Transverse colon (tissue), 4 donors: ENCODE data around the gene CTBP2. TPM values are rescaled to one million over a fixed set of nuclear protein-coding genes. Genes with fewer than 3 reads are reported as not detected.

Experiments used
- DNase-seq: peaks from one replicate; pipeline ENCODE4 v3.0.0-alpha.2; 2019
- H3K27ac ChIP-seq, 4 donors: fragments of 200-600 bp; sonication (generic); 2 replicates each; pipeline ENCODE4 v1.5.1; 2016 to 2018; ENCODE audit warnings: inconsistent platforms in 4 of 4
- H3K27me3 ChIP-seq: fragments of 200-600 bp; sonication (generic); 2 replicates; pipeline ENCODE4 v1.5.1; 2017; ENCODE audit warnings: inconsistent platforms
- H3K36me3 ChIP-seq, 4 donors: fragments of 200-600 bp; sonication (generic); 2 replicates each; pipeline ENCODE4 v1.5.1; 2017 to 2019; ENCODE audit warnings: inconsistent platforms in 4 of 4
- H3K4me1 ChIP-seq, 4 donors: fragments of 200-600 bp; sonication (generic); 2 replicates each; pipeline ENCODE4 v1.5.1; 2017 to 2020; ENCODE audit warnings: inconsistent platforms in 4 of 4
- H3K4me3 ChIP-seq, 4 donors: fragments of 200-600 bp; sonication (generic); 1 replicate in 1 of 4; 2 replicates in 3 of 4; pipeline versions ENCODE4 v1.5.1 to v1.6.1; 2017 to 2019; ENCODE audit warnings: inconsistent platforms in 4 of 4
- H3K9me3 ChIP-seq, 2 donors: fragments of 200-600 bp; sonication (generic); 2 replicates each; pipeline ENCODE4 v1.5.1; 2017 to 2019; ENCODE audit warnings: inconsistent platforms in 2 of 2
- CTCF ChIP-seq, 5 experiments: fragments of 200-600 bp in 3 of 5; fragments of 450-650 bp in 2 of 5; sonication (generic) in 3 of 5; IDR thresholded peaks; 1 replicate in 2 of 5; 2 replicates in 3 of 5; pipeline ENCODE4 v1.5.1; 2016 to 2017; ENCODE audit warnings: antibody characterized with exemption in 5 of 5, inconsistent platforms in 3 of 5, mild to moderate bottlenecking in 2 of 5, moderate library complexity in 1 of 5
- EP300 ChIP-seq: sonication (generic); formaldehyde crosslinking; IDR thresholded peaks from one replicate; pipeline ENCODE4 v1.6.1; 2017; ENCODE audit warnings: antibody characterized with exemption, low read depth
- POLR2A ChIP-seq: fragments of 450-650 bp; IDR thresholded peaks from one replicate; pipeline ENCODE4 v1.6.1; 2016; ENCODE audit warnings: antibody characterized with exemption, mild to moderate bottlenecking, moderate library complexity
- POLR2AphosphoS5 ChIP-seq, 3 donors: sonication (generic); formaldehyde crosslinking; IDR thresholded peaks; one replicate each; pipeline ENCODE4 v1.6.1; 2016; ENCODE audit warnings: antibody characterized with exemption in 3 of 3
- WGBS, 2 donors: methylation state at CpG; one replicate each; pipeline ENCODE4 v1.1.5; 2018; ENCODE audit warnings: low coverage in 1 of 2; 5-methylcytosine and 5-hydroxymethylcytosine counted together
- in situ Hi-C, 4 donors: fragments of 200-750 bp; cut with MboI; loops; one replicate each; pipeline versions ENCODE4 v1.15.0 to v1.15.1; 2017; ENCODE audit warnings: low sequenced_read_pairs in 3 of 4, low pct_ligation_motif_present in 1 of 4, low pct_unique_long_range_greater_than_20kb in 1 of 4
- intact Hi-C: fragments of 100-400 bp; cut with DNase I; formaldehyde crosslinking; loops from one replicate; pipeline ENCODE4 v1.15.1; 2023; ENCODE audit warnings: low total_unique reads
- total RNA-seq, 4 donors: library from RNA; depleted of rRNA; stranded (reverse); fragments of >200 nt; gene quantifications; one replicate each; pipeline ENCODE4 v1.1.0, GENCODE V29; 2016

Gene CTBP2
- total RNA-seq, 4 donors from 2014 or later = 71.9 to 247 (median 98.4) TPM

DNA sequence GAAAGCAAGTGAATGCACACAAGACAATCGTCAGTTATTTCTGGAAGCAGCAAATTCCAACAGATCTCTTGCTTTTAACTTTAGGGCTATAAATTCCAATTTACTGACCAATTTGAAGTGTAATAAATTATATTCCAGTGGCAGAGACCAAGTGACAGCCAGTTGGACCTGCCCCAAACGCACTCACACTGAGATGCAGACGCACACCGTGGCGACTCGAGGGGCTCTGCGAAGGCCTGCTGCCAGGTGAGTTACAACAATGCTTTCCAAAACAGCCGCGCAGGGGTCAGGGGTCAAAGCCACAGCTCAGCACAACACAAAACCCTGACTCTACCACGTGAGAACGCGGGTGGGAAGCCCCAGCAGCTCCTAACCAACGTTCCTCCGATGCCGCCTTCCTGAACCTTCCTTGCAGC, 121.0 kb downstream of the CTBP2 start:
- no peak for DNase-seq
- Histone ChIP-seq H3K4me3 (no peak overlapping the region), H3K27me3 (no peaks in the 10 kb centered on the region), H3K9me3 (no peaks in the 10 kb centered on the region), H3K36me3 (no peaks in the 10 kb centered on the region), H3K27ac (peak overlapping the region in 3 of 4 donors; percentile 37 to 57 (median 56)), H3K4me1 (peaks cover 11 to 47% (median 25%) of the 10 kb centered on the region in 4 donors)
- in situ Hi-C loops = loop anchor here in 1 of 4 donors (25.0 kb wide), 1 partner anchor 673 kb away; the partner anchor contains the start of gene EDRF1
- WGBS, 2 donors = 73% methylated on average over 15 of the region's 15 CpGs; no CpG with 5 or more reads in 1 of the 2 donors
- intact Hi-C loops = no loop called here
- TF ChIP-seq POLR2AphosphoS5 (IDR thresholded peaks at IDR 0.05) = no peak
- TF ChIP-seq POLR2A = no peak
- no peak for TF ChIP-seq CTCF (IDR thresholded peaks at IDR 0.05)
- no peak for TF ChIP-seq EP300

DNA sequence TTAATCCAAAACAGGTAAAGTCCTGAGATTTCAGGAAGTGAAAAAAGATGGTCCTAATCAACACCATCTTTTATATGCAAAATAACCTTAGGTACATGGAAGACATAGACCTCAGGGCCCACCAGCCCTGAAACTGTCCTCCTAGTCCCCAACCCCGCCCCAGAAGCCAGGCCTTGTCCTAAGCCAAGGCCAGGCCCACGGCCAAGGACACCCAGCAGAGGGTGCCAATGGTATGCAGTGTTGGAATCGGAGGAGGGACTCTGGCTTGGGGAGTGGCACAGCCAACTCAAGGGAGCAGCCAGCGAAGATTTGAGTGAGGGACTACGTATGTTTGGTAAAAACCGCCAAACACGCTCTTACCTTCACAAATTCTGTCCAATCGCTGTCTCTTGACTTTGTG, 121.7 kb downstream of the CTBP2 start:
- no peak for TF ChIP-seq EP300
- peak in 4 of 5 experiments; percentile 24 to 46 (median 30) for TF ChIP-seq CTCF (IDR thresholded peaks at IDR 0.05)
- no peaks in the 10 kb centered on the region for H3K27me3 ChIP-seq
- H3K36me3 ChIP-seq = no peaks in the 10 kb centered on the region
- intact Hi-C loops (no loop called here), in situ Hi-C loops (loop anchor here in 1 of 4 donors (25.0 kb wide), 1 partner anchor 674 kb away; the partner anchor contains the start of gene EDRF1)
- peak overlapping the region in 3 of 4 donors; percentile 37 to 57 (median 56) for H3K27ac ChIP-seq
- peaks cover 11 to 47% (median 25%) of the 10 kb centered on the region in 4 donors for H3K4me1 ChIP-seq
- H3K4me3 ChIP-seq = no peak overlapping the region
- peak; percentile 70 for DNase-seq
- 64% methylated on average over 8 of the region's 8 CpGs; no CpG with 5 or more reads in 1 of the 2 donors for WGBS, 2 donors
- no peaks in the 10 kb centered on the region for H3K9me3 ChIP-seq

DNA sequence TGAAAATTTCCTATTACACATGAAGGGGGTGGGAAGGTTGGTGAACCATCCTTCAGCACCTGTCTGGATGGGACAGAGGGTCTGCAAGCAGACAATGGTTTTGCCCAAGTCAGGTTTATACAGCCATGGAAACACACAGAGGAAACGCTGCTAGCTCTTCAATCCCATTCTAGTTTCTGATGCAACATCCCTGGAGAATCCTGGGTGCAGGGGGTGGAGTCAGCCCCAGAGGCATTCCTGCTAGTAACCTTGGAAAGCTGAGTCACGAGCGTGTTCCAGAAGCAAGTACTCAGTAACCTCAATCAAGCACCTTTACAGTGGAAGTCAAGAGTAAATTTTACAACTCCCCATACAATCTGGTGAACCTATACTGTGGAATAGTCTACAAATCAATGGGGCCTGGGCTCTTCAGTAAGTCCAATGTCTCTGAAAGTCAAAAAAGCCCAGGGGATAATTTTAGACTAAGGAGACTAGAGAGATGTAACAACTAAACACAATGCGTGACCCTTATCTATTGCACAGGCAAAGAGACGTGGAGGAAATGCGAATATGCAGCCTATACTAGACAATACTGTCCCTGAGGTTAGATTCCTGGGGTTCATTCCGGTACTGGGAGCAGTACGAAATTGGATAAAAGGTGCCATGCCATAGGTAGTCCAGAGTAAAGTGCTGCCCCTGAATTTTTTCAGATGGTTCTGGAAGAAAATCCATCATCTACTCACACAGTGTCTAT, 123.1 kb downstream of the CTBP2 start:
- intact Hi-C loops = no loop called here
- in situ Hi-C loops = loop anchor here in 1 of 4 donors (25.0 kb wide), 1 partner anchor 675 kb away; the partner anchor contains the start of gene EDRF1
- Histone ChIP-seq H3K9me3 (no peaks in the 10 kb centered on the region), H3K36me3 (no peaks in the 10 kb centered on the region), H3K27me3 (no peaks in the 10 kb centered on the region), H3K4me1 (peaks cover 11 to 44% (median 24%) of the 10 kb centered on the region in 4 donors), H3K27ac (peak overlapping the region in 1 of 4 donors; percentile 46), H3K4me3 (no peak overlapping the region)
- TF ChIP-seq EP300 (no peak), POLR2AphosphoS5 (IDR thresholded peaks at IDR 0.05) (no peak), POLR2A (no peak), CTCF (IDR thresholded peaks at IDR 0.05) (no peak)
- 70 to 96% methylated on average over 4 to 8 of the region's 8 CpGs for WGBS, 2 donors
- DNase-seq = peak; percentile 46

GRCh38 chr10:125035588-125036295, 124.6 kb downstream of the CTBP2 start:
- 81 to 88% methylated on average over 7 of the region's 7 CpGs for WGBS, 2 donors
- intact Hi-C loops = no loop called here
- TF ChIP-seq EP300 = no peak
- TF ChIP-seq POLR2A = no peak
- no peak for TF ChIP-seq POLR2AphosphoS5 (IDR thresholded peaks at IDR 0.05)
- TF ChIP-seq CTCF (IDR thresholded peaks at IDR 0.05) = no peak
- no peaks in the 10 kb centered on the region for H3K36me3 ChIP-seq
- H3K27ac ChIP-seq = no peak overlapping the region
- in situ Hi-C loops = loop anchor here in 1 of 4 donors (25.0 kb wide), 1 partner anchor 677 kb away; the partner anchor contains the start of gene EDRF1
- no peak overlapping the region for H3K4me3 ChIP-seq
- H3K9me3 ChIP-seq = no peaks in the 10 kb centered on the region
- DNase-seq = no peak
- no peaks in the 10 kb centered on the region for H3K27me3 ChIP-seq
- peaks cover 8 to 44% (median 21%) of the 10 kb centered on the region in 4 donors for H3K4me1 ChIP-seq
